UCSD-AML1 (cell line): ENCODE results near the gene KIF14.
"Not testable (repeated sequence)": the region's sequence is repeated elsewhere in the genome, so short reads cannot be mapped to it uniquely, and the experiment has no call there.

Experiments
- DNase-seq: peaks from one replicate; lab custom pipeline; 2025; ENCODE audit not compliant: unreplicated experiment; lab: John Stamatoyannopoulos, UW

KIF14 gene

DNA sequence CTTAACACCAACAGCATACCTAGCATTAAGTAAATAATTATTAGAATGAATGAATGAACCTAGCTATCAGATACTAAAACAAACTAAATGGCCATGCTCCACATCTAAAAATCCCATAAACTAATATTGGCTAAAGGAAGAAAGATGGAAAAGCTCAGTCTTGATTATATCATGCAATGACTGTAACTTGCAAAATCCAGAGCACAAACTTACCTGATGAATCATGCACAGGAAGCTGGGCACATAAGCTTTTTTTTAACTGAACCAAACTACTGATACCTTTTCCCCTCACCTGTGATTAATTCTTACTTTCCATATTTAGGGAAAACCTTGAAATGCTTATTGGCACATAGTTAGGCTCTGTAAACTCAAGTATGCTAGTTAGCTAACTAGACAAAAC, 70.2 kb downstream of the KIF14 start:
- DNase-seq, result no peak

DNA sequence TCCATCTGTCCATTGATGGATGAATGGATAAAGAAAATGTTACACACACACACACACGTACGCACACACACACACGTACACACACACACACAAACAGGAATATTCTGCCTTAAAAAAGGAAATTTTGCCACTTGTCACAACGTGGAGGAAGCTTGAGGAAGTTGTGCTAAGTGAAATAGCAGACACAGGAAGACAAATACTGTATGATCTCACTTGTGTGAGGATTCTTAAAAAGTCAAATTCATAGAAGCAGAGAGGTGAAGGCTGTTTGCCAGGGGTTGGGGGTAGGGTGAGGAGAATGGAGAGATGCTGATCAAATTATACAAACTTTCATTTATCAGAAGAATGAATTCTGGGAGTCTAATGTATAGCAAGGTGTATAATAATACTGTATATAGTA, 73.2 kb downstream of the KIF14 start:
- DNase-seq, result no peak

DNA sequence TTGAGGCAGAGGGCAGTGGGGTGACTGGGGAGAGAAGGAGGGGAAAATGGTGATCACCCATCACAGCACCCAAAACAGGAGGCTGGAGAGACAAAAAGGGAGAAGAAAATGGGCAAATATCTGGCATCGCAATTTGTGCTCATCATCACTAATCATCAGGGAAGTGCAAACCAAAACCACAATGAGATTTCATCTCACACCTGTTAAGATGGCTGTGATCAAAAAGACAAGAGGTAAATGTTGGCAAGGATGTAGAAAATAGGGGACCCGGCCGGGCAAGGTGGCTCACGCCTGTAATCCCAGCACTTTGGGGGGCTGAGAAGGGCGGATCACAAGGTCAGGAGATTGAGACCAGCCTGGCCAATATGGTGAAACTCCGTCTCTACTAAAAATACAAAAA, 74.0 kb downstream of the KIF14 start:
- no peak for DNase-seq

DNA sequence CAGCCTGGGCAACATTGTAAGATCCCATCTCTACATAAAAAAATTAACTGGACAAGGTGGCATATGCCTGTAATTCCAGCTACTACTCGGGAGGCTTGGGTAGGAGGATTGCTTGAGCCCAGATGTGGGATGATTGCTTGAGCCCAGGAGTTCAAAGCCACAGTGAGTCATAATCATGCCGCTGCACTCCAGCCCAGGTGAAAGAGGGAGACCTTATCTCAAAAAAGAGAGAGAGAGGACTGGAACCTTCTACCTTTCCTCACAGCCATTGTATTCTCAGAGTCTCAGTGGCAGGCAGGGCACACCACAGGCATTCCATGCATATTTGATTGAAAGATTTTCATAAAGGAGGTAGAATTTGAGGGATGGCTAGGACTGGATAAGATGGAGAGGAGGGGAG, 78.4 kb downstream of the KIF14 start:
- no peak for DNase-seq

DNA sequence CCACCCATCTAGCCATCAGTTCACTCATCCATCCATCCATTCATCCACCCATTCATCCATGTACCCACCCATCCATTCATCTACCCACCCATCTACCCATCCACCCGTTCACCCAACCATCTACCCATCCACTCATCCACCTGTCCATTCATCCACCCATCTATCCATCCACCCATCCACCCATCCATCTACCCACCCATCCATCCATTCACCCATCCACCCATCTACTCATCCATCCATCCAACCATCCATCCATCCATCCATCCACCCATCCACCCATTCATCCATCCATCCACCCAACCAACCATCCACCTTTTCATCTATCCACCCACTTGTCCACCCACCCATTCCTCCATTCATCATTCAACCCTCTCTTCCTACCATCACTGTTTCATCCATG, 80.3 kb downstream of the KIF14 start:
- DNase-seq, result no peak

DNA sequence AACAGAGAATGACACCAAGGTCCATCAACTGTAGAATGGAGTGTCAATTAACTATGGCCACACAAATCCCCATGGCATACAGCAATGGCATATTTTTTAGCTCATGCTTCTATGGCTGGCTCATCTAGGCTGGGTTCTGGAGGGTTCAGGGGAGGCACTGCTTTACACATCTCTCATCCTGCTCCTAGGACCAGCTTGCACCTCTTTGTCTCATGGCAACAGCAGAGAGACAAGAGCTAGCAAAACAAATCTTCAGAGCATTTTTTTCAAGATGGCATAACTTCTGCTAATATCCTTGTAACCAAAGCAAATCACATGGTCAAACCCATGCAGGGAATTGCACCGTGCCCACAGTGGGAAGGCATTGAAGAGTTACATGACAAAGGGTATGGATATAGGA, 82.4 kb downstream of the KIF14 start:
- DNase-seq, result no peak

DNA sequence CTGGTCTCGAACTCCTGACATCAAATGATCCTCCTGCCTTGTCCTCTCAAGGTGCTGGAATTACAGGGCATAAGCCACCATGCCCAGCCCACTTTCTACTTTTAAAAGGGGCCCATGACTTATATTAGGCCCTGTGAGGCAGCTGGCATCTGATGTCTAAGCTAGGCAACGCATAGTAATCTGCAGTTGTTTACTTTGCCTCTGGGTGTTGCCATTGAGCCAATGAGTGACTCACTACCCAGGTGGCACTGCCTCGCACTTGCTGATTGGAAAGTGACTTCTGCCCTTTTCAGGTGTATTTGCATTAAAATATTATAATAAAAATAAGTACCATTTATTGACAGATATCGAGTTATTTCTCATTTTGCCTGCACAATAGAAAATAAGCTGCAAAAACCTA, 84.9 kb downstream of the KIF14 start:
- no peak for DNase-seq

DNA sequence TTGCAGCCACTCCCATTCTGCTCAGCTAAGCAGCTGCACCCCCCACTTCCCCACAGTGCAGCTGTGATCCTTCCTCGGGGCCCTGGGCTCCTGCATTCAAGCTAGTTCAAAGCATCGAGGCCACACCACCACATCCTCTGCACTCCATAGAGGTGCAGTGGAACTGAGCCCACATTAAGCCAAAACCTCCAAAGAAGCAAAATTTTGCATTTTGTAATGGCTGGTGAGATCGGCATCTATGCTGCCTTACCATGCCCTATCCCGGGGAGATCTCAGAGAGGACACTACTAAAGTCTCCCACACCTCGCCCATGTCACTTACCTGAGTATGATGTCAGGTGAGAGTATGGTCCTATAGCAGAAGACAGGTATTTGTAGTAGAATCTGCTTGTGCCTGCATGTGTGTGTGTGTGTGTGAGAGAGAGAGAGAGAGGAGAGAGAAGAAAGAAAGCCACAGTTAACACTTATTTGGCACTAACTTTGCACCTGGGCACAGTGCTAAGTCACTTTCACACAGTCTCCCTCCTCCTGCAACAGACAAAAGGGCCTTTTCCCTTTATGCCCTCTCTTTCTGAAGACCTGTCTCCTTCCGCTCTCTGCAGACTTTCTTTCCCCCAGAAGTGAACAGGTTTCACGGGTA, 89.8 kb downstream of the KIF14 start:
- DNase-seq, result no peak

DNA sequence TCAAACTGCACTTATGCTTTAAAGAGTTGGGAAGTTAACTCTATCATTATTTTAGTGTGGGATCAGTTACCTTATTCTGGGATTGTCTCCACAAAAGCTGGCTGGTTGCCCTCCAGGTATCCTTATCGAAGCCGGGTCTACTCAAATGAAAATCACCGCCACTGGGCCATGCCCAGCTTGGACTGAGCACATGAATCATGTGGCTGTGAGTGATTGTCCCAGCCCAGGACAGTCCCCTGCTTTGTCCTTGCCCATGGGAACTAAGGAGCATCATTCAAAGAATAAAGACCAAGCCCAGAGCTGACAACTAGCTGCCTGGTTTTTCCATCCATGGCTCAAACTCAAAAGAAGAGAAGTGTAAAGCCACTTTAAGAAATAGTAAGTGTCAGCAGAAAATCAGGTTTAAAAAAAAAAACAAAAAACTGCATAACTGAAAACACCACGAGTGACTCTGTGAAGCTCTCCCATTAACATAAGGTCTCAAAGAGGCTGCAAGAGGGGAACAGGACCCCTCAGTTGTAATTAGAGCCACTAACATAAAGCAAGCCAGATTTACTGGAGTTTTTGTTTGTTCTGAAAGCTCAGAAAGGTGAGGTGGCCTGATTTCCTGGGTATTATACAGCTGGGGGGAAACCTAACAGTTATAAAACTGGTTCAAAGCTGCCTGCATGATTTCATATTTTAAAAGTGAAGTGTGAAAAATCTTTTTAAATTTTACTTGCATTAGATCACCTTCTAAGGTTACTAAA, 91.5 kb downstream of the KIF14 start:
- DNase-seq, result no peak

DNA sequence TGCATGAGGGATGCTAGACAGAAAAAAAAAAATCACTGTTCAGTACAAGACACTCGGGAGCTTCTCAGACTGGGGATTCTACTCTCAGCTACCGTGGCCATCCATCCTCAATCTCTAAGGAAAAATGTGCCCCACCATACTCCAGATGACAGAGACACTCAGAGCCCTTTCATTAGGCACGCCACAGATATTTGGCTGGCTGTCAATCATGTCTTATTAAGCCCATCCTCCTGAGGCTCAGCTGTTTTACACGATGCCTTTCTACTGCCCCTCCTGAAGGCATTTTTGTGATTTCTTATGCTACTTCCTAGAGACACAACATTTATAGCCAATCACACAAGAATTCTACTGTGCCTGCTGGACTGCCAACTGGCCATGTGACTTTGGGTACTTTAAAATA, 92.9 kb downstream of the KIF14 start:
- DNase-seq, result no peak

DNA sequence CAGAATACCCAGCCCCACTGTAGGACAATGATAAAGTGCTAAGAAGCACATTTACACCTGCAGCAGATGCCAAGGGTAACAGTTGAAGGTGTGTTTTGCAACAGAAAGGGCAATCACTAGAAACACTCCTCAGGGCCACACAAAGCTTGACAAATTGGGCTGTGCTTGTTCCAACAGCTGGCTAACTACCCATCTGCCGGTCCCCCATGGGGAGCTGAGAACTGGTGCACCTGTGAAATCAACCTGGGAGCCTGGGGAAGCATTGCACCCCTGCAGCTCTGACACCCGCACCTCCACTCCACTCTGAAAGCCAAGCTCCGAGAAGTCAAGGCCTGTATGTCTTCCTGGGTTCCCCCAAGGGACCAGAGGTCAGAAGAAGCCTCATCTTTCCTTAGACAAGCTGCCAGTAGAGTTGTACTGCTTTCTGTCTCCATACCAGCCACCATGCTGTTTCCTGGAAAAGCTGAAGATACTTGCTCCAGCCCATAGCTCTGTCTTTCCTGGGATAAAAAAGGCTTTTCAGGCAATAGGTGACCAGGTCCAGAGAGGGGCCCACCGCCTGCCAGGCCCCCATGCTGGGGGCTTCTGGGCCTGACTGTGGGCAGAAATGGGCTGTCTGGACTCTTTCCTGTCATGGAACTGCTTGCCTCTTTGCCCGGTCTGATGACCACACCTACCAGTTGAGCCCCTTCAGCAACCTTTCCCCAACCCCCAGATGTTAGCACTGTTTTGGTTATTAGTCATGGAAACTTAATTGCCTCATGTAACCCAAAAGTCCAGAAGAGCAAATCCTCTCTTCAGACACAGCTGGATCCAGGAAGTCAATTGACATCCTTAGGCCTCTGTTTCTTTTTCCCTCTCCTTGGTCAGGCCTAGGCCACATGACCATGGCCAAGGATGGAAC, 93.6 kb downstream of the KIF14 start:
- no peak for DNase-seq

DNA sequence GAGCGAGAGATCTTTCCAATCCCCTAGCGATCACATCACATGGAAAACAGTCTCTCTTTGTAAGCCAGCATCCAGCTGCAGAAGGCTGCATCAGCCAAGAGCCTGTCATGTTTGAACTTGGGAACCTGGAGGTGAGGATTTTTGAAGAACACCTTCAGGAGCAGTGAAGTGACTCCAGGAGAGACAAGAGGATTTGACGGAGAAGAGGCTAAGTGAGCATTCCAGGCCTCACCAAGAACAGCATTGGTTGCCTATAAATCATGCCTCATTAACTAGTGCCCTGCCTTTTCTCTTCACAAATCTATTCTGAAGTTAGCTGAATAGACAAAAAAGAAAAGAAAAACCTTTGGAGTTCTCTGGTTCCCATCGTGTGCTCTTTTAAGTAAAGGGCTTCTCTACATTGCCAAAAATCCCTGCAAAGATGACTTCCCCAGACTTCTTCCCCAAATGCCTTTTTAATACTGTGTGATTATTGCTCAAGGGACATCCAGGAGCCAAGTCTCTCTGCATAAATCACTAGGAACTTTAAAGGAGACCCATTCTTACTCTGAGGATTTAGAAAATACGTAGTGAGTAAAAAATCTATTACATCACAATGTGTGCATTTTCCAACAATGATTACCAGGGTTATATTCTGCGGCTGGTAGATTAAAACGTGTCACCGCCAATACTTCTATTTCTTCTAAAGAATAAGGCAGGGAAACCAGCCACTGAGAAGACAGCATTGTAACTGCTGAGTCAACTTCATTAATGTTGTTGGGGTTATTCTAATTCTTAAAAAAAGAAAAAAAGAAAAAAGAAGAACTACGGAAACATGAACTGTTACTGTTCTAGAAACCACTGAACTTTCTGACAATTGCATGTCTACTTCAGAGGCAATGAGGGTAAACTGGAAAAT, 95.2 kb downstream of the KIF14 start:
- no peak for DNase-seq

DNA sequence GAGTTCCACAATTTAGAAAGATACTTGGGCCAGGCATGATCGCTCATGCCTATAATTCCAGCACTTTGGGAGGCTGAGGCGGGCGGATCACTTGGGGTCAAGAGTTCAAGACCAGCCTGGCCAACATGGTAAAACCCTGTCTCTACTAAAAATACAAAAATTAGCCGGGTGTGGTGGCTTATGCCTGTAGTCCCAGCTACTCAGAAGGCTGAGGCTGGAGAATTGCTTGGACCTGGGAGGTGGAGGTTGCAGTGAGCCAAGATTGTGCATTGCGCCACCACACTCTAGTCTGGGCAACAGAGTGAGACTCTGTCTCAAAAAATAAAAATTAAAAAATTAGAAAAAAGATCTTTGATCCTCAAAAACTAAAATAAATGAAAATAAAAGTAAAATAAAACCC, 96.0 kb downstream of the KIF14 start:
- not testable (repeated sequence) for DNase-seq

DNA sequence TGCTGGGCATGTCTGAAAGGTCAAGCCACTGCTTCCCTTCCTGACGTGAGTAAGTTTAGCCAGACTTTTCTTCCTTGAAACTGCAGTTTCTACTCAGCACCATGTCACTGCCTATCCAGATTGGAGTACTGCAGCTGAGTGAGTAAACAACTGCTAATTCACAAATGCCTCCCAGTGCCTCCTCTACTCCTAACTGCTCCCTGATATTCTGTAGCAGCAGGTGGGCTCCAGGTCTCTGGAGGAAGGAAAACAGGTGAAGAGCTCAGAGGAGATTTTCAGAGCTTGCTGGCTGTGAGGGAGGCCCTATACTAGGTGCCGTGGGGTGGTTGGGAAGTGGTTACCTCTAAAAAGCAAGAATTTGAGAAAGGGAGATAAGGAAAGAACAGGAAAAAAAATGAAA, 96.5 kb downstream of the KIF14 start:
- DNase-seq, result no peak

DNA sequence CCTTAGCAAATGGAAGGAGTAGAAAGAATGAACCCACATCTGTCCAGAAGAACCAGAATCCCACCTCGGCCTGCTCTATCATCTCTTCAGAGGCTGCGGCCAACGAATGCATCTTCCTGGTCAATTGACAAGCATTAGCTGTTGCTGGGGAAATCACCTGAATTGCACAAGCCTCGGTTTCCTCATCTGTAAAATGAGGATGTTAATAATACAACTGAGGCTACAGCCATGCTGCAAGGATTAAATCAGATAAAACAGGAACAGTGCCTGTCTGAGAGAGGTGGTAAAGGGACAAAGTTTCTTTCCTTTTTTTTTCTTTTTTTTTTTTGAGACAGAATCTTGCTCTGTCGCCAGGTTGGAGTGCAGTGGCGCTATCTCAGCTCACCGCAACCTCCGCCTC, 99.8 kb downstream of the KIF14 start:
- no peak for DNase-seq

DNA sequence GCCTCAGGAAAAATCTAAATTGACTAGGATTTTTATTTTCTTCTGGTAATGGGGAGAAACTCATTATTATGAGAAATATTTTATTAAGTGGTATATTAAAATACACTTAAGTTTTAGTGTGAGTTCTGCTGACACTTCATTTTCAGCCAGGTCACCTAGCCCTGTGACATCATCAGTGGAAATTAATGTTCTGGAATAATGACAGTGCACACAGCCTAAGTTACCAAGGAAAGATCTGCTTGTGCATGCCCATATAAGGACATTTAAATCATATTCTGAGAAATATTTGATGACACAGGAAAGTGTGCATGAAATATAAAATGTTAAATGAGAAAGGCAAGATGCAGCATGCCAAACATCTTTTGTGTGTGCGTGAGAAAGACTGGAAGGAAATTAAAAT, 102.0 kb downstream of the KIF14 start:
- DNase-seq, result no peak

DNA sequence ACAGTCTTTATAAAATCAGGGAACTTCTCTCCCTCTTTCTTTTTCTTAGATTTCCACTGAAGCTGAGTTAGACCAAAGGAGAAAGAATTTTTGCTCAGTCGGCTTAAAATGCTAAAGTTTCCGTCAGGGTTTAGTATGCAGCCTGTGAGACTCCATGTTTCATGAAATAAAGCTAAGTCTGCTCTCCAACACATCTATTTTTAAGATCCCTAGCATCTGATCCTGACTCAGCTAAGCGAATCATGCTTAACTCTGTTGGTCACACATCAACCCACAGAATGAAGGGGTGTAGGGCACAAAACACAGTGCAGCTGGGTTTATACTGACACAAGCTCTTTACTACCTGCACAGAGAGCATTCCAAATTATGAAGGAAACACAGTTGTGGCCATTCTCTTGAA, 108.4 kb downstream of the KIF14 start:
- no peak for DNase-seq

DNA sequence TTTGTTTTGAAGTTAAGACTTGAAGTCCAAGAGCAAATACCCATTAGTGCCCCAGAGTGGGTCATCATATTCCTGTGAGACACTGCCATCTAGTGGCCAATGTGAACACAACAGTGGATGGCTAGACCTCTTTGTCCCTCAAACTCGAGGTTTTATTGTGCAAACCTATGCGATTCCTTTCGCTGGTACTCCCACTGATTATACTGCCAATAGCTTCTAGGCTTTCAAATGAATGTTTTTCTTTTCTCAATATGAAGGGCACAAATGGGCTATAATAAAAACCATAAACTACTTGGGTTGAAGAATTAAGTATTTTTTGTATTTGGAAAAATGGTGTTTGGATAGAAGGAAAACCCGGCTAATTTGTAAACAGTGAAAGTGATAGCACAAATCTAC, 110.3 kb downstream of the KIF14 start:
- DNase-seq, result peak; percentile 36

DNA sequence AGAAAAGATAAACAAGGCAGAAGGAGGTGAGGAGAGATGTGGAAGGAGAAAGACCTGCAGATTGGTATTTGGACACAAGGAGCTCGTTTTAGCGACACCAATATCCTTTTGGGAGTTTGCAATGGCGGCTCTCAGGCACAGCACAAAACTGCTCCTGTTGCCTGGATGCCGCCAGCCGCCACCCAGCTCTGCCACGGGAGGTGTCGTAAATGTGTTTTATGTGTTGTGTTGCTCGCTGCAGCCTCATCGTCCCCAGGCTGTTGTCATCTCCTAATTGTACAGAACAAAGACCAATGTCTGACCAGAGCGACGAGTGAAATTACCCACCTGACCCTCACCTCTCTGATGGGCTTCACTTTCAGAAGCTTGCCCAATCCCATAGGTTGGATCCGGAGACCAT, 114.1 kb downstream of the KIF14 start:
- no peak for DNase-seq

DNA sequence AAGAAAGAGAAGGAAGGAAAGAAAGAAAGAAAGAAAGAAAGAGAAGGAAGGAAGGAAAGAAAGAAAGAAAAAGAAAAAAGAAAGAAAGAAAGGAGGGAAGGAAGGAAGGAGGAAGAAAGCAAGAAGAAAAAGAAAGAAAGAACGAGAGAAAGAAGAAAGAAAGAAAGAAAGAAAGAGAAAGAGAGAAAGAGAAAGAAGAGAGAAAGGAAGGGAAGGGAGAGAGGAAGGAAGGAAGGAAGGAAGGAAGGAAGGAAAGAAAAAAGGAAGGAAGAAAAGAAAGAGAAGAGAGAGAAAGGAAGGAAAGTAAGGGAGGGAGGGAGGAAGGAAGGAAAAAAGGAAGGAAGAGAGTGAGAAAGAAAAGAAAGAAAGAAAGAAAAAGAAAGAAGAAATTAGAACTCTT, 115.3 kb downstream of the KIF14 start:
- DNase-seq, result no peak
